ENCODE measurements around the gene ST3GAL3.

Gene ST3GAL3

GRCh38 chr1:43705334-43705733, 2.0 kb upstream of the ST3GAL3 start:
- Histone ChIP-seq H3K27me3 (replicated peaks; ENCODE audit: control insufficient read depth, insufficient read depth, low read length) (no peaks in the 10 kb centered on the region), H3K36me3 (ENCODE audit: control insufficient read depth, insufficient read depth, low read length) (peaks cover 22% of the 10 kb centered on the region), H3K4me3 (replicated peaks; ENCODE audit: low read depth, low read length) (no peak overlapping the region)
- DNase-seq (ENCODE audit: extremely low read depth, insufficient read length) = peak; percentile 15
- no peak for TF ChIP-seq CTCF (IDR thresholded peaks at IDR 0.05; ENCODE audit: insufficient read depth, low read length, poor library complexity, severe bottlenecking)

- no peak for TF ChIP-seq CTCF (IDR thresholded peaks at IDR 0.05; ENCODE audit: insufficient read depth, low read length, poor library complexity, severe bottlenecking)
- Histone ChIP-seq H3K27me3 (replicated peaks; ENCODE audit: control insufficient read depth, insufficient read depth, low read length) (no peaks in the 10 kb centered on the region), H3K36me3 (ENCODE audit: control insufficient read depth, insufficient read depth, low read length) (peaks cover 22% of the 10 kb centered on the region), H3K4me3 (replicated peaks; ENCODE audit: low read depth, low read length) (peak overlapping the region; percentile 89)
- DNase-seq (ENCODE audit: extremely low read depth, insufficient read length) = peak; percentile 24
These were observed 1.2 kb upstream of the ST3GAL3 start for GRCh38 chr1:43705982-43706597.

- H3K36me3 ChIP-seq (ENCODE audit: control insufficient read depth, insufficient read depth, low read length) = peaks cover 20% of the 10 kb centered on the region
- peak overlapping the region; percentile 89 for H3K4me3 ChIP-seq (replicated peaks; ENCODE audit: low read depth, low read length)
- H3K27me3 ChIP-seq (replicated peaks; ENCODE audit: control insufficient read depth, insufficient read depth, low read length) = no peaks in the 10 kb centered on the region
- TF ChIP-seq CTCF (IDR thresholded peaks at IDR 0.05; ENCODE audit: insufficient read depth, low read length, poor library complexity, severe bottlenecking) = no peak
- DNase-seq (ENCODE audit: extremely low read depth, insufficient read length) = no peak
These were observed 642 bp upstream of the ST3GAL3 start for GRCh38 chr1:43706598-43707189.

GRCh38 chr1:43708002-43708410, 670 bp downstream of the ST3GAL3 start:
- H3K36me3 ChIP-seq (ENCODE audit: control insufficient read depth, insufficient read depth, low read length) = peaks cover 13% of the 10 kb centered on the region
- no peak for TF ChIP-seq CTCF (IDR thresholded peaks at IDR 0.05; ENCODE audit: insufficient read depth, low read length, poor library complexity, severe bottlenecking)
- DNase-seq (ENCODE audit: extremely low read depth, insufficient read length) = no peak
- H3K4me3 ChIP-seq (replicated peaks; ENCODE audit: low read depth, low read length) = peak overlapping the region; percentile 89
- H3K27me3 ChIP-seq (replicated peaks; ENCODE audit: control insufficient read depth, insufficient read depth, low read length) = no peaks in the 10 kb centered on the region

- no peak for TF ChIP-seq CTCF (IDR thresholded peaks at IDR 0.05; ENCODE audit: insufficient read depth, low read length, poor library complexity, severe bottlenecking)
- H3K36me3 ChIP-seq (ENCODE audit: control insufficient read depth, insufficient read depth, low read length) = no peaks in the 10 kb centered on the region; the same call in none of the 2 replicates
- no peak overlapping the region for H3K4me3 ChIP-seq (replicated peaks; ENCODE audit: low read depth, low read length)
- H3K27me3 ChIP-seq (replicated peaks; ENCODE audit: control insufficient read depth, insufficient read depth, low read length) = no peaks in the 10 kb centered on the region
- DNase-seq (ENCODE audit: extremely low read depth, insufficient read length) = no peak
These were observed 3.7 kb downstream of the ST3GAL3 start for GRCh38 chr1:43711049-43711448.

All from GM06990 (cell line).